CD1c-positive myeloid dendritic cell (primary cell): ENCODE results near the gene ENPP7.

Experiments used
- DNase-seq: peaks from one replicate; pipeline ENCODE4 v3.0.0-alpha.2; 2016; ENCODE audit errors: extremely low spot score

The ENPP7 gene

DNA sequence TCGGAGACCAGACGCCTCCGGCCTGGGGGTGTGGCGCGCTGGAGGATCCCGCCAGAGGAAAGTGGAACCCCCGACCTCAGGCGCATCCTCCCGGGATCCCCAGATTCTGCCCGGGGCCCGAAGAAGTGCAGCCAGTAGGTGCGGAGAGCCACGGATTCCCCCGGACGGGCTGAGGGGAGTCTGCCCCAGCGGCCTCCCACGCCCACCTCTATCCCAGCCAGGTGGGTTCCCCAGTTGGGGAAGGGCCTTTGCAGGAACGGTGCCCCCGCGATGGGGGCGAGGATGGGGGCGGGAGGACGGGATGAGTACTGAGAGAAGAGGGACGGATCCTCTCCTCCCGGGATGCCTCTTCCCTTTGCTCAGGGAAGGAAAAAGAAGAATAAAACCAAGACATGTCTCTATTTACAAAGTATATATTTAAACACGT lies 61.0 kb downstream of the ENPP7 start:
- no peak for DNase-seq
